Liver (tissue), 9 donors: Measurements from ENCODE around the gene CFHR2. TPM values are rescaled to one million over a fixed set of nuclear protein-coding genes. Genes with fewer than 3 reads are reported as not detected.
"Not testable (repeated sequence)": the region's sequence is repeated elsewhere in the genome, so short reads cannot be mapped to it uniquely, and the experiment has no call there.

ENCODE experiments used
- DNase-seq: peaks from one replicate; pipeline ENCODE4 v3.0.0-alpha.2; 2017; ENCODE audit warnings: low spot score
- H3K27ac ChIP-seq, 2 donors: one replicate each; pipeline ENCODE4 v1.7.0; 2013; ENCODE audit warnings: inconsistent platforms in 2 of 2, low read length in 2 of 2, control low read depth in 1 of 2, low read depth in 1 of 2, mild to moderate bottlenecking in 1 of 2
- H3K27me3 ChIP-seq, 4 donors: one replicate each; pipeline versions ENCODE4 v1.6.1 to v1.7.0; 2013; ENCODE audit warnings: low read length in 3 of 4, inconsistent platforms in 1 of 4, mild to moderate bottlenecking in 1 of 4, moderate library complexity in 1 of 4; ENCODE audit not compliant: control insufficient read depth in 4 of 4, insufficient read depth in 4 of 4
- H3K36me3 ChIP-seq, 4 donors: one replicate each; pipeline versions ENCODE4 v1.6.1 to v1.7.0; 2013; ENCODE audit warnings: low read length in 3 of 4, mild to moderate bottlenecking in 3 of 4, low read depth in 1 of 4, moderate library complexity in 1 of 4; ENCODE audit not compliant: control insufficient read depth in 4 of 4, insufficient read depth in 3 of 4
- H3K4me1 ChIP-seq, 4 donors: one replicate each; pipeline versions ENCODE4 v1.6.1 to v1.7.0; 2013; ENCODE audit warnings: low read length in 3 of 4, mild to moderate bottlenecking in 3 of 4, moderate library complexity in 1 of 4; ENCODE audit not compliant: control insufficient read depth in 4 of 4, insufficient read depth in 4 of 4
- H3K4me3 ChIP-seq, 3 donors: one replicate each; pipeline versions ENCODE4 v1.6.1 to v1.7.0; 2013; ENCODE audit warnings: low read length in 3 of 3, control low read depth in 1 of 3, low read depth in 1 of 3, mild to moderate bottlenecking in 1 of 3
- H3K9ac ChIP-seq, 2 donors: one replicate each; pipeline ENCODE4 v1.7.0; 2013; ENCODE audit warnings: low read length in 2 of 2, mild to moderate bottlenecking in 2 of 2, moderate library complexity in 2 of 2, control low read depth in 1 of 2, low read depth in 1 of 2
- H3K9me3 ChIP-seq, 4 donors: one replicate each; pipeline versions ENCODE4 v1.6.1 to v1.7.0; 2013; ENCODE audit warnings: low read length in 3 of 4; ENCODE audit not compliant: control insufficient read depth in 4 of 4
- ATF3 ChIP-seq: IDR thresholded peaks from 2 replicates; pipeline ENCODE4 v1.6.1; 2016; ENCODE audit warnings: antibody characterized with exemption
- EGR1 ChIP-seq, 2 donors: IDR thresholded peaks; 2 replicates each; pipeline ENCODE4 v1.6.1; 2016 to 2018; ENCODE audit warnings: antibody characterized with exemption in 2 of 2, low read depth in 2 of 2
- GABPA ChIP-seq, 2 donors: IDR thresholded peaks in 1 of 2; conservative IDR thresholded peaks in 1 of 2; 2 replicates each; pipeline ENCODE4 v1.6.1; 2016; ENCODE audit warnings: antibody characterized with exemption in 2 of 2, mild to moderate bottlenecking in 1 of 2, moderate library complexity in 1 of 2
- HNF4A ChIP-seq, 2 donors: conservative IDR thresholded peaks; 2 replicates each; pipeline ENCODE4 v1.6.1; 2016; ENCODE audit warnings: antibody characterized with exemption in 2 of 2, mild to moderate bottlenecking in 2 of 2
- HNF4G ChIP-seq: IDR thresholded peaks from 2 replicates; pipeline ENCODE4 v1.6.1; 2016; ENCODE audit warnings: antibody characterized with exemption
- MAX ChIP-seq: IDR thresholded peaks from 2 replicates; pipeline ENCODE4 v1.6.1; 2016; ENCODE audit warnings: antibody characterized with exemption
- NR2F2 ChIP-seq: IDR thresholded peaks from 2 replicates; pipeline ENCODE4 v1.6.1; 2016; ENCODE audit warnings: antibody characterized with exemption
- RAD21 ChIP-seq, 2 donors: IDR thresholded peaks; 2 replicates each; pipeline ENCODE4 v1.6.1; 2016; ENCODE audit warnings: antibody characterized with exemption in 2 of 2, mild to moderate bottlenecking in 2 of 2
- REST ChIP-seq: IDR thresholded peaks from 2 replicates; pipeline ENCODE4 v1.6.1; 2016; ENCODE audit warnings: antibody characterized with exemption, mild to moderate bottlenecking
- RXRA ChIP-seq, 2 donors: IDR thresholded peaks; 2 replicates each; pipeline ENCODE4 v1.6.1; 2017 to 2018; ENCODE audit warnings: antibody characterized with exemption in 2 of 2, mild to moderate bottlenecking in 1 of 2
- SP1 ChIP-seq: IDR thresholded peaks from 2 replicates; pipeline ENCODE4 v1.6.1; 2018; ENCODE audit warnings: antibody characterized with exemption, mild to moderate bottlenecking
- TAF1 ChIP-seq: conservative IDR thresholded peaks from 2 replicates; pipeline ENCODE4 v1.6.1; 2016; ENCODE audit warnings: antibody characterized with exemption, mild to moderate bottlenecking
- ZBTB33 ChIP-seq: IDR thresholded peaks from 2 replicates; pipeline ENCODE4 v1.6.1; 2016; ENCODE audit warnings: antibody characterized with exemption
- WGBS: extraction: QIAGEN DNeasy Blood & Tissue Kit; methylation state at CpG from one replicate; pipeline ENCODE4 v1.1.7; 2013; 5-methylcytosine and 5-hydroxymethylcytosine counted together
- polyA plus RNA-seq, 2 donors: library from polyadenylated mRNA; stranded (reverse) in 1 of 2; unstranded in 1 of 2; fragments of 200-250 nt in 1 of 2; fragments of >200 nt in 1 of 2; fragmentation: Nextera tagmentation in 1 of 2; extraction: Ambion mirVana in 1 of 2; gene quantifications; one replicate each; pipeline versions ENCODE4 v1.2.1 to v1.2.3, GENCODE V29; 2013 to 2015
- total RNA-seq, 2 donors: library from RNA; depleted of rRNA; stranded (reverse); fragments of >200 nt; gene quantifications; one replicate each; pipeline ENCODE4 v1.2.3, GENCODE V29; 2014
- donor health status: healthy.
- donor health status: healthy.
- donor health status: healthy.
- donor health status: healthy.
- donor health status: healthy.

CFHR2 gene
- total and polyA plus RNA-seq, 4 donors, result 153 to 483 (median 395) TPM

GRCh38 chr1:196910215-196910614 lies 33.3 kb upstream of the CFHR2 start:
- TF ChIP-seq REST, result no peak
- peak in 1 of 2 donors; percentile 49 for TF ChIP-seq RAD21 (IDR thresholded peaks at IDR 0.05)
- Histone ChIP-seq H3K36me3 (peaks cover 4 to 18% (median 12%) of the 10 kb centered on the region in 4 donors), H3K4me3 (no peak overlapping the region), H3K27me3 (no peaks in the 10 kb centered on the region), H3K9ac (no peak overlapping the region), H3K9me3 (no peaks in the 10 kb centered on the region), H3K27ac (no peak overlapping the region), H3K4me1 (no peaks in the 10 kb centered on the region)
- 98% methylated on average over 2 of the region's 2 CpGs for WGBS
- DNase-seq, result no peak

- H3K36me3 ChIP-seq, result peaks cover 4 to 10% (median 7%) of the 10 kb centered on the region in 4 donors
- H3K4me3 ChIP-seq, H3K27me3 ChIP-seq, H3K9me3 ChIP-seq, H3K27ac ChIP-seq, H3K4me1 ChIP-seq, H3K9ac ChIP-seq, DNase-seq: not testable (repeated sequence)
- 81% methylated on average over 5 of the region's 5 CpGs for WGBS
These were observed 31.3 kb upstream of the CFHR2 start for GRCh38 chr1:196912283-196912682.

- H3K9ac ChIP-seq, H3K4me3 ChIP-seq, H3K9me3 ChIP-seq, H3K27me3 ChIP-seq, H3K36me3 ChIP-seq, H3K4me1 ChIP-seq, H3K27ac ChIP-seq, DNase-seq: not testable (repeated sequence)
- 76% methylated on average over 1 of the region's 1 CpG for WGBS
These were observed 16.7 kb upstream of the CFHR2 start for GRCh38 chr1:196926839-196927238.

GRCh38 chr1:196932853-196933252 lies 10.7 kb upstream of the CFHR2 start:
- not testable (repeated sequence) for DNase-seq, H3K27ac ChIP-seq, H3K4me3 ChIP-seq, H3K4me1 ChIP-seq, H3K36me3 ChIP-seq, H3K27me3 ChIP-seq, H3K9me3 ChIP-seq, H3K9ac ChIP-seq
- WGBS, result 96% methylated on average over 2 of the region's 2 CpGs

GRCh38 chr1:196933531-196934189 lies 9.9 kb upstream of the CFHR2 start:
- 96% methylated on average over 32 of the region's 32 CpGs for WGBS
- Histone ChIP-seq H3K4me1 (no peaks in the 10 kb centered on the region), H3K27me3 (no peaks in the 10 kb centered on the region), H3K9ac (no peak overlapping the region), H3K27ac (no peak overlapping the region), H3K36me3 (no peaks in the 10 kb centered on the region), H3K9me3 (no peaks in the 10 kb centered on the region), H3K4me3 (no peak overlapping the region)
- DNase-seq, result no peak
- TF ChIP-seq ATF3, result no peak
- no peak for TF ChIP-seq EGR1 (IDR thresholded peaks at IDR 0.05; ENCODE audit: low read depth in 2 of 2)
- TF ChIP-seq RAD21 (IDR thresholded peaks at IDR 0.05), result no peak
- no peak for TF ChIP-seq TAF1
- TF ChIP-seq RXRA (IDR thresholded peaks at IDR 0.05), result no peak
- no peak for TF ChIP-seq HNF4G
- no peak for TF ChIP-seq SP1
- TF ChIP-seq NR2F2, result no peak
- no peak for TF ChIP-seq MAX
- TF ChIP-seq ZBTB33, result no peak
- no peak for TF ChIP-seq GABPA (IDR thresholded peaks at IDR 0.05 in 1 of 2, conservative IDR thresholded peaks at IDR 0.05 in 1 of 2)
- TF ChIP-seq HNF4A (conservative IDR thresholded peaks at IDR 0.05), result no peak
